PFSK-1 (cell line): ENCODE results near the gene PCDHGB1.

Experiments
- FOXP2 ChIP-seq: optimal IDR thresholded peaks from 2 replicates; pipeline ENCODE3; 2011; ENCODE audit warnings: borderline replicate concordance, control low read depth, inconsistent platforms; ENCODE audit not compliant: insufficient read depth; ENCODE audit errors: extremely low read length, extremely low read depth
- POLR2AphosphoS5 ChIP-seq: IDR thresholded peaks from 2 replicates; pipeline ENCODE4 v1.6.1; 2012; ENCODE audit warnings: low read depth, mild to moderate bottlenecking, control low read depth, low read length, moderate library complexity
- REST ChIP-seq, 2 experiments: IDR thresholded peaks; 2 replicates each; pipeline versions ENCODE4 v1.6.1 to v1.8.0; 2011 to 2012; ENCODE audit warnings: low read depth in 2 of 2, low read length in 2 of 2, control low read depth in 1 of 2, inconsistent platforms in 1 of 2, mild to moderate bottlenecking in 1 of 2, moderate library complexity in 1 of 2; ENCODE audit not compliant: insufficient read depth in 1 of 2
- SIN3A ChIP-seq: IDR thresholded peaks from 2 replicates; pipeline ENCODE4 v1.6.1; 2012; ENCODE audit warnings: mild to moderate bottlenecking, low read length, moderate library complexity, borderline replicate concordance; ENCODE audit not compliant: insufficient read depth
- TAF1 ChIP-seq: IDR thresholded peaks from 2 replicates; pipeline ENCODE4 v1.6.1; 2012; ENCODE audit warnings: low read length, control low read depth, borderline replicate concordance; ENCODE audit not compliant: insufficient read depth

The PCDHGB1 gene

DNA sequence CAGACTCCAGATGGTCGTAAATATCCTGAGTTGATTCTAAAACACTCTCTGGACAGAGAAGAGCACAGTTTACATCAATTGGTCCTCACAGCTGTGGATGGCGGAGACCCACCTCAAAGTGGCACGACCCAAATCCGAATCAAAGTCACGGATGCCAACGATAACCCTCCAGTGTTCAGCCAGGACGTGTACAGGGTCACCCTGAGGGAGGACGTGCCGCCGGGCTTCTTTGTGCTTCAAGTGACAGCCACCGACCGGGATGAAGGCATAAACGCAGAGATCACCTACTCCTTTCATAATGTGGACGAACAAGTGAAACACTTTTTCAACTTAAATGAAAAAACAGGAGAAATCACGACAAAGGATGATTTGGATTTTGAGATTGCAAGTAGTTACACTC is 10.8 kb downstream of the PCDHGB1 start:
- no peak for TF ChIP-seq TAF1
- no peak for TF ChIP-seq REST (IDR thresholded peaks at IDR 0.05; ENCODE audit: insufficient read depth in 1 of 2, low read depth in 2 of 2, low read length in 2 of 2)
- TF ChIP-seq POLR2AphosphoS5, result no peak
- TF ChIP-seq SIN3A, result no peak

- TF ChIP-seq TAF1, result no peak
Observed at GRCh38 chr5:141362719-141363118, 12.8 kb downstream of the PCDHGB1 start.

DNA sequence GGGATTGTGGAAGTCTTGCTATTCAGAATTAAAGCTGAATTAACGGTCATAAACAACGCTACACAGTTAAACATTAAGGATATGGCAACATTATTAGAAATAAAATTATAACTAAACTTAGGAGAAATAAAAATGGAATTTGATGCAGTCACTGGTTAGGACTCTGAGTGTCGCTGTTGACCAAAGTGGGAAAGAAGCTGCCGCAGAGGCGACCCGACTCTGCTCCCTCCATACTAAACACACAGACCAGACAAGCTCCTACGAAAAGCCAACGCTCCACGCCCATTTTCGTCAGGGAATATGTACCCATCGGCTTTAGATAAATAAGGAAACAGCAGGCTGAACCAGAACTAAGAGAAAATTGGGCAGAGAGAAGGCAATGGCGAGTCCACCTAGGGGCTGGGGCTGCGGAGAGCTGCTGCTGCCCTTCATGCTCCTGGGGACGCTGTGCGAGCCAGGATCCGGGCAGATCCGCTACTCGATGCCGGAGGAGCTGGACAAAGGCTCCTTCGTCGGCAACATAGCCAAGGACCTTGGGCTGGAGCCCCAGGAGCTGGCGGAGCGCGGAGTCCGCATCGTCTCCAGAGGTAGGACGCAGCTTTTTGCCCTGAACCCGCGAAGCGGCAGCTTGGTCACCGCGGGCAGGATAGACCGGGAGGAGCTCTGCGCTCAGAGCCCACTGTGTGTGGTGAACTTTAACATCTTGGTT is 14.2 kb downstream of the PCDHGB1 start, which contains the start of gene PCDHGA5:
Gene PCDHGA5, plus strand, starts transcription at position 211 of the 709 bp plus-strand sequence. Its CDS starts 169 bp downstream, at position 380.
- TF ChIP-seq TAF1 (no peak), REST (IDR thresholded peaks at IDR 0.05; ENCODE audit: insufficient read depth in 1 of 2, low read depth in 2 of 2, low read length in 2 of 2) (no peak), FOXP2 (no peak), POLR2AphosphoS5 (no peak), SIN3A (no peak)

- TF ChIP-seq TAF1, result no peak
- TF ChIP-seq REST (IDR thresholded peaks at IDR 0.05; ENCODE audit: insufficient read depth in 1 of 2, low read depth in 2 of 2, low read length in 2 of 2), result no peak
- TF ChIP-seq FOXP2, result no peak
- TF ChIP-seq POLR2AphosphoS5, result no peak
- TF ChIP-seq SIN3A, result no peak
Observed at GRCh38 chr5:141366016-141366896, 16.4 kb downstream of the PCDHGB1 start.

DNA sequence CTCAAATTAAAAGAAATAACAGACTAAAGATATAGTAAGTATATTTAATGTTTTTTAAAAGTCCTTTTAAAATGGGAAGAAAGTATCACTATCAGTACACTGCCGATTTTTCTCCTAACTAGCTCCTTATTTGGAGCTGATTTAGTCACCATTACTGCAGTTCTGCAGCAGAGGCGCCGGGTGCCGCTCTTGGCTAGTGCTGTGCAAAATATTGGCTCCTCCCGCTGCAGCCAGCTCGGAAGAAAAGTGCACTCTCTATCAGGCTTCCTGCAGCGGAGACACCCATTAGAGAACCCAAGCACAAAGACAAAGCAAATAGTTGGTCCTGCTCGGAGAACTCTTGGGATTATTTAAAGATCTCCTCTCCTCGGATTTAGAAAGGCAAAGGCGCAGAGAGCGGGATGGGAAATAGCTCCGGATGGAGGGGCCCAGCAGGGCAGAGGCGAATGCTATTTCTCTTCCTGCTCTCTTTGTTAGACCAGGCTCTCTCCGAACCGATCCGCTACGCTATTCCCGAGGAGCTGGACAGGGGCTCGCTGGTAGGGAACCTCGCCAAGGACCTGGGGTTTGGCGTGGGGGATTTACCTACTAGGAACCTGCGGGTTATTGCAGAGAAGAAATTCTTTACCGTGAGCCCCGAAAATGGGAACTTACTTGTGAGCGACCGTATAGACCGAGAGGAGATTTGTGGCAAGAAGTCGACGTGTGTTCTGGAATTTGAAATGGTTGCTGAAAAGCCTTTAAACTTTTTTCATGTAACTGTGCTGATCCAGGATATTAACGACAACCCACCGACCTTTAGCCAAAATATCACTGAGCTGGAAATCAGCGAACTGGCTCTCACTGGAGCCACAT is 20.3 kb downstream of the PCDHGB1 start, which contains the start of gene PCDHGB3:
Gene PCDHGB3, plus strand, starts transcription at position 249 of the 855 bp plus-strand sequence. Its CDS starts 153 bp downstream, at position 402.
- no peak for TF ChIP-seq TAF1
- TF ChIP-seq FOXP2, result no peak
- no peak for TF ChIP-seq SIN3A
- no peak for TF ChIP-seq POLR2AphosphoS5
- TF ChIP-seq REST (IDR thresholded peaks at IDR 0.05; ENCODE audit: insufficient read depth in 1 of 2, low read depth in 2 of 2, low read length in 2 of 2), result no peak
